Measurements from ENCODE around the gene ADAMTS15.

Gene ADAMTS15

GRCh38 chr11:130498181-130498580 is 49.7 kb downstream of the ADAMTS15 start:
- Histone ChIP-seq H3K9ac (no peak overlapping the region), H2AFZ (no peak overlapping the region), H3K27ac (no peak overlapping the region), H3K4me2 (ENCODE audit: low read length) (no peak overlapping the region), H3K4me3 (ENCODE audit: low read depth, low read length) (no peak overlapping the region), H3K79me2 (no peaks in the 10 kb centered on the region), H3K4me1 (no peaks in the 10 kb centered on the region), H3K27me3 (ENCODE audit: control insufficient read depth, insufficient read depth, low read length) (no peaks in the 10 kb centered on the region), H3K9me3 (ENCODE audit: control insufficient read depth, low read length) (no peaks in the 10 kb centered on the region), H3K36me3 (ENCODE audit: control insufficient read depth, insufficient read depth, low read length) (no peaks in the 10 kb centered on the region)
- TF ChIP-seq CTCF (IDR thresholded peaks at IDR 0.05): no peak

GRCh38 chr11:130499828-130500227 is 51.4 kb downstream of the ADAMTS15 start:
- Histone ChIP-seq H3K4me1 (no peaks in the 10 kb centered on the region), H3K27me3 (ENCODE audit: control insufficient read depth, insufficient read depth, low read length) (no peaks in the 10 kb centered on the region), H3K9me3 (ENCODE audit: control insufficient read depth, low read length) (no peaks in the 10 kb centered on the region), H3K9ac (no peak overlapping the region), H3K36me3 (ENCODE audit: control insufficient read depth, insufficient read depth, low read length) (no peaks in the 10 kb centered on the region), H3K79me2 (no peaks in the 10 kb centered on the region), H3K4me3 (ENCODE audit: low read depth, low read length) (no peak overlapping the region), H3K27ac (no peak overlapping the region), H2AFZ (no peak overlapping the region), H3K4me2 (ENCODE audit: low read length) (no peak overlapping the region)
- TF ChIP-seq CTCF (IDR thresholded peaks at IDR 0.05): no peak

GRCh38 chr11:130504317-130504716 is 55.9 kb downstream of the ADAMTS15 start:
- Histone ChIP-seq H3K4me1 (no peaks in the 10 kb centered on the region), H2AFZ (no peak overlapping the region), H3K79me2 (no peaks in the 10 kb centered on the region), H3K4me3 (ENCODE audit: low read depth, low read length) (no peak overlapping the region), H3K27ac (no peak overlapping the region), H3K9ac (no peak overlapping the region), H3K4me2 (ENCODE audit: low read length) (no peak overlapping the region), H3K9me3 (ENCODE audit: control insufficient read depth, low read length) (no peaks in the 10 kb centered on the region), H3K36me3 (ENCODE audit: control insufficient read depth, insufficient read depth, low read length) (no peaks in the 10 kb centered on the region), H3K27me3 (ENCODE audit: control insufficient read depth, insufficient read depth, low read length) (no peaks in the 10 kb centered on the region)
- no peak for TF ChIP-seq CTCF (IDR thresholded peaks at IDR 0.05)

GRCh38 chr11:130508913-130509312 is 60.5 kb downstream of the ADAMTS15 start:
- Histone ChIP-seq H2AFZ (no peak overlapping the region), H3K4me1 (no peaks in the 10 kb centered on the region), H3K27me3 (ENCODE audit: control insufficient read depth, insufficient read depth, low read length) (no peaks in the 10 kb centered on the region), H3K79me2 (no peaks in the 10 kb centered on the region), H3K4me2 (ENCODE audit: low read length) (no peak overlapping the region), H3K27ac (no peak overlapping the region), H3K36me3 (ENCODE audit: control insufficient read depth, insufficient read depth, low read length) (no peaks in the 10 kb centered on the region), H3K4me3 (ENCODE audit: low read depth, low read length) (no peak overlapping the region), H3K9me3 (ENCODE audit: control insufficient read depth, low read length) (no peaks in the 10 kb centered on the region), H3K9ac (no peak overlapping the region)
- no peak for TF ChIP-seq CTCF (IDR thresholded peaks at IDR 0.05)

- no peak overlapping the region for H3K9ac ChIP-seq
- no peaks in the 10 kb centered on the region for H3K36me3 ChIP-seq (ENCODE audit: control insufficient read depth, insufficient read depth, low read length)
- H2AFZ ChIP-seq: peak overlapping the region; percentile 56
- H3K4me2 ChIP-seq (ENCODE audit: low read length): no peak overlapping the region
- H3K27ac ChIP-seq: no peak overlapping the region
- H3K4me1 ChIP-seq: no peaks in the 10 kb centered on the region
- TF ChIP-seq CTCF (IDR thresholded peaks at IDR 0.05): no peak
- no peak overlapping the region for H3K4me3 ChIP-seq (ENCODE audit: low read depth, low read length)
- no peaks in the 10 kb centered on the region for H3K9me3 ChIP-seq (ENCODE audit: control insufficient read depth, low read length)
- no peaks in the 10 kb centered on the region for H3K79me2 ChIP-seq
- no peaks in the 10 kb centered on the region for H3K27me3 ChIP-seq (ENCODE audit: control insufficient read depth, insufficient read depth, low read length)
These were observed 61.5 kb downstream of the ADAMTS15 start for GRCh38 chr11:130509942-130510341.

All from parathyroid adenoma (tissue), 2 donors.